K562 (cell line): ENCODE measurements around the gene IGF2BP3. TPM values are rescaled to one million over a fixed set of nuclear protein-coding genes. Genes with fewer than 3 reads are reported as not detected.

Experiments
- ATAC-seq: fragments of 200-7000 bp; cut with Tn5 transposase; 3 replicates; pipeline ENCODE4 v1.9.1; 2020; ENCODE audit warnings: moderate library complexity
- BruUV-seq: library from RNA; stranded (reverse); fragments of 400-500 nt; replicated peaks from 2 replicates; lab custom pipeline; 2021; lab: Mats Ljungman, UMichigan
- CTCF ChIA-PET: fragments of 300-600 bp; formaldehyde crosslinking; extraction: SDS; loops from one replicate; lab custom pipeline; 2021; ENCODE audit warnings: low intra/inter-chr PET ratio; lab: Yijun Ruan, JAX
- POLR2A ChIA-PET: fragments of 300-600, 350-650 bp; sonication (Branson Sonifier 250); formaldehyde crosslinking; extraction: SDS; loops from one replicate; lab custom pipeline; 2021; ENCODE audit warnings: antibody characterized with exemption, inconsistent platforms; lab: Yijun Ruan, JAX
- DNase-seq, 4 experiments: peaks; one replicate each; pipeline versions ENCODE4 v3.0.0 to v3.0.0-alpha.2; 2011 to 2018; ENCODE audit warnings: low spot score in 3 of 4, mixed read lengths in 3 of 4; ENCODE audit errors: extremely low read depth in 1 of 4
- FAIRE-seq: peaks from 2 replicates; lab custom pipeline; 2011; peaks lifted over from hg19 to GRCh38; lab: Jason Lieb, UNC
- H2AFZ ChIP-seq: 2 replicates; pipeline ENCODE4 v1.6.0; 2011; ENCODE audit warnings: low read depth, low read length, control low read depth, inconsistent platforms
- H3K27ac ChIP-seq: fragments of 200-600 bp; 3 replicates; pipeline ENCODE4 v1.8.0; 2011; ENCODE audit warnings: low read depth, mild to moderate bottlenecking, control low read depth, inconsistent platforms, low read length, moderate library complexity, mixed read lengths; ENCODE audit errors: extremely low read depth
- H3K27me3 ChIP-seq, 2 experiments: fragments of 300-600 bp in 1 of 2; 2 replicates in 1 of 2; 3 replicates in 1 of 2; pipeline versions ENCODE4 v1.6.0 to v1.8.0; 2011; ENCODE audit warnings: inconsistent platforms in 2 of 2, low read length in 2 of 2, mild to moderate bottlenecking in 1 of 2, mixed read lengths in 1 of 2, moderate library complexity in 1 of 2; ENCODE audit not compliant: control insufficient read depth in 2 of 2, insufficient read depth in 2 of 2
- H3K36me3 ChIP-seq: fragments of 300-600 bp; 3 replicates; pipeline ENCODE4 v1.8.0; 2011; ENCODE audit warnings: mild to moderate bottlenecking, low read length, inconsistent platforms; ENCODE audit not compliant: control insufficient read depth, insufficient read depth
- H3K4me1 ChIP-seq, 2 experiments: fragments of 200-600 bp in 1 of 2; replicated peaks in 1 of 2; 2 replicates in 1 of 2; 3 replicates in 1 of 2; pipeline versions ENCODE4 v1.5.1 to v1.8.0; 2011; ENCODE audit warnings: inconsistent platforms in 2 of 2, low read length in 2 of 2, mild to moderate bottlenecking in 1 of 2, mixed read lengths in 1 of 2, moderate library complexity in 1 of 2; ENCODE audit not compliant: control insufficient read depth in 2 of 2, insufficient read depth in 2 of 2
- H3K4me2 ChIP-seq: 2 replicates; pipeline ENCODE4 v1.6.1; 2011; ENCODE audit warnings: low read length, control low read depth, inconsistent platforms, mixed read lengths; ENCODE audit not compliant: insufficient read depth
- H3K4me3 ChIP-seq: fragments of 200-600 bp; sonication (generic), shearing (Covaris generic); 2 replicates; pipeline ENCODE4 v1.5.1; 2016; ENCODE audit warnings: control low read depth, inconsistent platforms
- H3K79me2 ChIP-seq: fragments of 200-600 bp; 3 replicates; pipeline ENCODE4 v1.8.0; 2011; ENCODE audit warnings: low read length, inconsistent platforms; ENCODE audit not compliant: control insufficient read depth, insufficient read depth
- H3K9ac ChIP-seq, 2 experiments: 2 replicates each; pipeline versions ENCODE4 v1.6.0 to v1.6.1; 2011; ENCODE audit warnings: low read depth in 2 of 2, low read length in 2 of 2, control low read depth in 1 of 2, inconsistent platforms in 1 of 2, mild to moderate bottlenecking in 1 of 2, mixed read lengths in 1 of 2; ENCODE audit not compliant: insufficient read depth in 1 of 2
- H3K9me1 ChIP-seq: one replicate; pipeline ENCODE4 v1.6.0; 2011; ENCODE audit warnings: inconsistent platforms, mild to moderate bottlenecking, low read length, moderate library complexity; ENCODE audit not compliant: control insufficient read depth, insufficient read depth
- H3K9me3 ChIP-seq: replicated peaks from 2 replicates; pipeline ENCODE4 v1.5.1; 2011; ENCODE audit warnings: low read depth, low read length, inconsistent platforms; ENCODE audit not compliant: control insufficient read depth, insufficient read depth
- H4K20me1 ChIP-seq: replicated peaks from 2 replicates; pipeline ENCODE4 v1.6.1; 2011; ENCODE audit warnings: low read length, inconsistent platforms, mixed read lengths; ENCODE audit not compliant: control insufficient read depth, insufficient read depth
- ARNT ChIP-seq, 2 experiments: fragments of 450-650 bp; IDR thresholded peaks; 2 replicates each; pipeline ENCODE4 v1.6.1; 2016; ENCODE audit warnings: mild to moderate bottlenecking in 1 of 2
- CBX3 ChIP-seq, 2 experiments: IDR thresholded peaks; 1 replicate in 1 of 2; 2 replicates in 1 of 2; pipeline ENCODE4 v1.6.1; 2012; ENCODE audit warnings: inconsistent platforms in 2 of 2, low read length in 2 of 2, borderline replicate concordance in 1 of 2, control low read depth in 1 of 2
- CHCHD3 ChIP-seq: fragments of 250-450 bp; sonication (Bioruptor Pico); IDR thresholded peaks from 2 replicates; pipeline ENCODE4 v2.1.2; 2022; ENCODE audit warnings: mild to moderate bottlenecking
- ELF4 ChIP-seq: fragments of 450-650 bp; formaldehyde crosslinking; IDR thresholded peaks from 2 replicates; pipeline ENCODE4 v1.4.0; 2022; ENCODE audit warnings: missing genetic modification characterization
- ETS1 ChIP-seq: conservative IDR thresholded peaks from 2 replicates; pipeline ENCODE4 v1.6.1; 2011; ENCODE audit warnings: low read depth, mild to moderate bottlenecking, low read length; ENCODE audit not compliant: control insufficient read depth
- ETV5 ChIP-seq: sonication (generic); formaldehyde crosslinking; IDR thresholded peaks from 2 replicates; pipeline ENCODE4 v1.4.0; 2020; ENCODE audit warnings: low read depth, mild to moderate bottlenecking, missing genetic modification reagents
- HMGXB4 ChIP-seq: sonication (generic); formaldehyde crosslinking; IDR thresholded peaks from 2 replicates; pipeline ENCODE4 v1.8.1; 2023; ENCODE audit warnings: mild to moderate bottlenecking, missing genetic modification reagents
- HNRNPLL ChIP-seq: fragments of 200-400 bp; formaldehyde crosslinking; IDR thresholded peaks from 2 replicates; pipeline ENCODE4 v1.6.1; 2017; ENCODE audit warnings: low read length, low read depth, mild to moderate bottlenecking; ENCODE audit not compliant: poor library complexity, severe bottlenecking
- MCM3 ChIP-seq: fragments of 450-650 bp; IDR thresholded peaks from 2 replicates; pipeline ENCODE4 v1.6.1; 2016
- NFRKB ChIP-seq: fragments of 450-650 bp; IDR thresholded peaks from 2 replicates; pipeline ENCODE4 v1.6.1; 2016; ENCODE audit warnings: low read depth
- SMAD2 ChIP-seq: fragments of 150-350 bp; IDR thresholded peaks from 2 replicates; pipeline ENCODE4 v1.6.1; 2014; ENCODE audit warnings: low read depth, mild to moderate bottlenecking, low read length
- TAF9B ChIP-seq: fragments of 450-650 bp; IDR thresholded peaks from 2 replicates; pipeline ENCODE4 v1.6.1; 2018; ENCODE audit warnings: mild to moderate bottlenecking; ENCODE audit not compliant: partially characterized antibody
- ZNF780A ChIP-seq: fragments of 250-450 bp; sonication (Bioruptor Pico); IDR thresholded peaks from 2 replicates; pipeline ENCODE4 v1.5.0; 2021; ENCODE audit warnings: mild to moderate bottlenecking
- WGBS: fragments of 100-300 bp; shearing (Covaris generic); methylation state at CpG from one replicate; pipeline ENCODE4 v1.1.6; 2016; ENCODE audit warnings: low coverage, mixed read lengths; ENCODE audit not compliant: insufficient coverage; ENCODE audit errors: missing lambda C conversion rate; 5-methylcytosine and 5-hydroxymethylcytosine counted together
- in situ Hi-C: fragments of 300-500 bp; cut with MboI; formaldehyde crosslinking; loops from 4 replicates; pipeline ENCODE4 v1.15.0; 2018; ENCODE audit warnings: inconsistent platforms, mixed read lengths
- intact Hi-C: fragments of 100-400 bp; cut with micrococcal nuclease; formaldehyde crosslinking; loops from 2 replicates; pipeline ENCODE4 v1.14.2; 2022
- polyA plus RNA-seq, 8 experiments: library from polyadenylated mRNA; depleted of rRNA in 4 of 8; stranded (reverse) in 5 of 8; unstranded in 3 of 8; fragments of >200 nt; fragmentation: Nextera tagmentation in 2 of 8; fragmentation: Illumina TruSeq in 1 of 8; extraction: Ambion mirVana in 2 of 8; extraction: Trizol in 1 of 8; gene quantifications; 2 replicates each; pipeline versions ENCODE4 v1.2.1 to v1.2.3, GENCODE V29; 2011 to 2014; ENCODE audit warnings: inconsistent platforms in 1 of 8, missing spikeins in 1 of 8
- total RNA-seq, 7 experiments: library from RNA; depleted of rRNA in 6 of 7; stranded (reverse); fragments of >200 nt in 6 of 7; fragmentation: Illumina TruSeq in 2 of 7; extraction: Trizol in 2 of 7; gene quantifications; 2 replicates each; pipeline versions ENCODE4 v1.2.1 to v1.2.3, GENCODE V29; 2011 to 2021; ENCODE audit warnings: low replicate concordance in 1 of 7

The IGF2BP3 gene
- total and polyA plus RNA-seq, 9 of the 15 experiments (the other 6 are each of a cell fraction or from before 2014, with no cell fraction given) = 8.4 to 88.1 (median 61.2) TPM

GRCh38 chr7:23333671-23334246 is 136.5 kb downstream of the IGF2BP3 start:
- WGBS = 81% methylated on average over 9 of the region's 9 CpGs
- Histone ChIP-seq H3K79me2 (no peaks in the 10 kb centered on the region), H3K4me3 (no peak overlapping the region), H3K4me1 (no peaks in the 10 kb centered on the region), H3K9ac (no peak overlapping the region), H3K9me3 (no peaks in the 10 kb centered on the region), H2AFZ (no peak overlapping the region), H3K27me3 (no peaks in the 10 kb centered on the region), H4K20me1 (no peaks in the 10 kb centered on the region), H3K4me2 (no peak overlapping the region), H3K36me3 (peaks cover 83% of the 10 kb centered on the region), H3K27ac (no peak overlapping the region), H3K9me1 (no peaks in the 10 kb centered on the region)
- ChIA-PET CTCF (no interaction called here), POLR2A (interaction anchor here (1.6 kb wide), 1 partner anchor 33 kb away, joined by 3 read pairs; no protein-coding TSS in a partner anchor)
- TF ChIP-seq ETV5 (CRISPR knock-in tag) (no peak), ELF4 (CRISPR knock-in tag) (no peak), HMGXB4 (CRISPR knock-in tag) (no peak), NFRKB (no peak), ZNF780A (CRISPR knock-in tag) (no peak), CHCHD3 (CRISPR knock-in tag) (no peak), TAF9B (no peak), SMAD2 (no peak), HNRNPLL (no peak), ARNT (IDR thresholded peaks at IDR 0.05) (no peak), CBX3 (IDR thresholded peaks at IDR 0.05; ENCODE audit: borderline replicate concordance in 1 of 2, low read length in 2 of 2) (no peak), MCM3 (no peak), ETS1 (no peak)
- no peak for ATAC-seq
- BruUV-seq = TSS peak; percentile 8
- DNase-seq = no peak
- in situ Hi-C loops = no loop called here
- intact Hi-C loops = no loop called here
- FAIRE-seq = no peak
